ENCODE results near the gene PYROXD2. TPM values are rescaled to one million over a fixed set of nuclear protein-coding genes. Genes with fewer than 3 reads are reported as not detected.

PYROXD2 gene
- total and polyA plus RNA-seq, 12 donors = 4.6 to 70.6 (median 28.3) TPM

DNA sequence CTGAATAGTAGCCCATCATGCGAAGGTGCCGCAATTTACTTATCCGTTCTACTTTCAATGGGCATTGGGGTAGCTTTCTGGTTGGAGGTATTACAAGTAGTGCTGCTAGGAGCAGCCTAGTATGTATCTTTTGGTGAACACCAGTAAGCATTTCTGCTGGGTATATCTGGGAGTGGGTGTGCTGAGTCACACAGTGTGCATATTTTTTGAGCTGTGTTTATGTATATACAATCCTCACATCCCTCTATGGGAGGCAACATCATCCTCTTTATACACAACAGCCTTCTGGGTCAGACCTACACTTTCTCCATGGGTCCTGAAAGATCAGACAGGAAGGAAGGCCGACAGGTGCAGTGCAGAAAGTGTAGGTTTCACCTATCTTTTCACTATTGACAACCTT is 36.3 kb downstream of the PYROXD2 start:
- no peak for DNase-seq
- intact Hi-C loops (cut with DNase I) = no loop called here
- WGBS, 4 donors = 97 to 98% (median 97%) methylated on average over 4 of the region's 4 CpGs
- no peak overlapping the region for H3K27ac ChIP-seq
- TF ChIP-seq, protein P1, sequence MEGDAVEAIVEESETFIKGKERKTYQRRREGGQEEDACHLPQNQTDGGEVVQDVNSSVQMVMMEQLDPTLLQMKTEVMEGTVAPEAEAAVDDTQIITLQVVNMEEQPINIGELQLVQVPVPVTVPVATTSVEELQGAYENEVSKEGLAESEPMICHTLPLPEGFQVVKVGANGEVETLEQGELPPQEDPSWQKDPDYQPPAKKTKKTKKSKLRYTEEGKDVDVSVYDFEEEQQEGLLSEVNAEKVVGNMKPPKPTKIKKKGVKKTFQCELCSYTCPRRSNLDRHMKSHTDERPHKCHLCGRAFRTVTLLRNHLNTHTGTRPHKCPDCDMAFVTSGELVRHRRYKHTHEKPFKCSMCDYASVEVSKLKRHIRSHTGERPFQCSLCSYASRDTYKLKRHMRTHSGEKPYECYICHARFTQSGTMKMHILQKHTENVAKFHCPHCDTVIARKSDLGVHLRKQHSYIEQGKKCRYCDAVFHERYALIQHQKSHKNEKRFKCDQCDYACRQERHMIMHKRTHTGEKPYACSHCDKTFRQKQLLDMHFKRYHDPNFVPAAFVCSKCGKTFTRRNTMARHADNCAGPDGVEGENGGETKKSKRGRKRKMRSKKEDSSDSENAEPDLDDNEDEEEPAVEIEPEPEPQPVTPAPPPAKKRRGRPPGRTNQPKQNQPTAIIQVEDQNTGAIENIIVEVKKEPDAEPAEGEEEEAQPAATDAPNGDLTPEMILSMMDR (IDR thresholded peaks at IDR 0.05) = no peak
- no peak for TF ChIP-seq POLR2A (IDR thresholded peaks at IDR 0.05)
- no peaks in the 10 kb centered on the region for H3K9me3 ChIP-seq (replicated peaks in 1 of 3)
- no peaks in the 10 kb centered on the region for H3K4me1 ChIP-seq (replicated peaks in 1 of 2)
- H3K27me3 ChIP-seq = no peaks in the 10 kb centered on the region
- peaks cover 0 to 3% of the 10 kb centered on the region in 2 donors for H3K36me3 ChIP-seq (replicated peaks in 1 of 2)
- H3K4me3 ChIP-seq = no peak overlapping the region

DNA sequence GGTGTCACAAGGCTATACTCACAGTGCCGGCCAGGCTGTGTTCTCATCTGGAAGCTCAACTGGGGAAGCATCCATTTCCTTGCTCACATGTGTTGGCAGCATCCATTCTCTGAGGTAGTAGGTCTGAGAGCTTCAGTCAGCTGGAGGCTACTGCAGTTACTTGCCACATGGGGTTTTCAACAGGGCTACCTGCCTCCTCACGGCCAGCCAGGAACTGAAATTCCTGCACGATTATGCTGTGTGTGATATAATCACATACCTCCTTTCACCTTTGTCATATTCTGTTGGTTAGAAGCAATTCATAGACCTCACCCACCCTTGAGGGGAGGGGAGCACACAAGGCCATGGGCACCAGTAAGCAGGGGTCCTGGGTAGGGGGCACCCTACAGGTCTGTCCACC is 37.4 kb downstream of the PYROXD2 start:
- Histone ChIP-seq H3K9me3 (replicated peaks in 1 of 3) (no peaks in the 10 kb centered on the region), H3K4me3 (no peak overlapping the region), H3K27me3 (no peaks in the 10 kb centered on the region), H3K27ac (no peak overlapping the region), H3K4me1 (replicated peaks in 1 of 2) (no peaks in the 10 kb centered on the region), H3K36me3 (replicated peaks in 1 of 2) (no peaks in the 10 kb centered on the region)
- TF ChIP-seq, protein P1 (IDR thresholded peaks at IDR 0.05) = no peak
- TF ChIP-seq POLR2A (IDR thresholded peaks at IDR 0.05) = no peak
- 95 to 100% (median 96%) methylated on average over 2 to 3 of the region's 3 CpGs for WGBS, 4 donors
- intact Hi-C loops (cut with DNase I) = no loop called here
- no peak for DNase-seq

DNA sequence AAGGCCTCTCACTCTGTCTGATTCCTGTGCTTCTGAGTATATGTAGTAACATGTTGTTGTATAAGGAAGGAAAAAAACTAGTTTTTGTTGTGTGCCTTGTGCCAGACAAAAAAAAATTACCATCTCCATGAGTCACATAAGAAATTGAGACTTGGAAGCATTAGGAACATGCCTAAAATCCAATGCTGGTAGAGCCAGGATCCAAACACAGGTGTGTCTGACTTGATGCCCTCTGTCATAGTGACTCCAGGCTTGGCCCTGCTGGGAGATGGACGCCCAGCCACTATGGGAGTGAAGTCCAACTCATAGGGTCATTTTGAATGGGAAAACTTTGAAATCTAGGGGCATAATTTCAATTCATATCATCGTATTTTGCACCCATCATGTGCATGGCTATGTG is 38.0 kb downstream of the PYROXD2 start:
- H3K4me1 ChIP-seq (replicated peaks in 1 of 2) = no peaks in the 10 kb centered on the region
- WGBS, 4 donors = 87 to 98% (median 93%) methylated on average over 2 of the region's 2 CpGs
- H3K36me3 ChIP-seq (replicated peaks in 1 of 2) = no peaks in the 10 kb centered on the region
- intact Hi-C loops (cut with DNase I) = no loop called here
- H3K27ac ChIP-seq = no peak overlapping the region
- TF ChIP-seq POLR2A (IDR thresholded peaks at IDR 0.05) = no peak
- TF ChIP-seq, protein P1 (IDR thresholded peaks at IDR 0.05) = no peak
- H3K4me3 ChIP-seq = no peak overlapping the region
- no peaks in the 10 kb centered on the region for H3K27me3 ChIP-seq
- H3K9me3 ChIP-seq (replicated peaks in 1 of 3) = no peaks in the 10 kb centered on the region
- DNase-seq = no peak

DNA sequence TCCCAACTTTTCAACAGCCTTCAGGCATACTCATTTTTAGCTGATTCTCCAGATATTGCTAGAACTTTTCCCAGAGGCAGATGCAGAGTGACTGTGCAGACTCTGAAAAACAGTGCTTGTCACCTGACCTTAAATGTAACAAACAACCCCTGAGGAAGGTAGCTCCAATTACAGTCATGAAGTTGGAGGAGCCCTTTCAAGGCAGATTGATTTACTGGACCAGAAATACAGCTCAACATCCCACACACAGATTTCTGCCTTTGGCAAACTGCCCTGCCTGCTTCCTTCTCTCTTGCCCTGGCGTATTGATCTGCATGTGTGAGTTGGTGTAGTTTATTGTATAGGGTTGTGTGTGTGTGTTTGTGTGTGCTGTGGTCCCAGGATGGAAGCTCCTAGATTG is 38.5 kb downstream of the PYROXD2 start:
- H3K27ac ChIP-seq = no peak overlapping the region
- WGBS, 4 donors = 71 to 100% (median 80%) methylated on average over 1 of the region's 1 CpG
- no peaks in the 10 kb centered on the region for H3K36me3 ChIP-seq (replicated peaks in 1 of 2)
- intact Hi-C loops (cut with DNase I) = no loop called here
- no peak overlapping the region for H3K4me3 ChIP-seq
- no peaks in the 10 kb centered on the region for H3K4me1 ChIP-seq (replicated peaks in 1 of 2)
- H3K27me3 ChIP-seq = no peaks in the 10 kb centered on the region
- no peak for DNase-seq
- TF ChIP-seq, protein P1 (IDR thresholded peaks at IDR 0.05) = no peak
- no peak for TF ChIP-seq POLR2A (IDR thresholded peaks at IDR 0.05)
- no peaks in the 10 kb centered on the region for H3K9me3 ChIP-seq (replicated peaks in 1 of 3)
